ENCODE measurements around the gene ATP8A2. TPM values are rescaled to one million over a fixed set of nuclear protein-coding genes. Genes with fewer than 3 reads are reported as not detected.

ATP8A2 gene
- total RNA-seq, 2 donors from 2014 or later, result 0.23 to 6.1 TPM

GRCh38 chr13:26036383-26036782, 664.6 kb downstream of the ATP8A2 start:
- H3K9me3 ChIP-seq, result no peaks in the 10 kb centered on the region
- intact Hi-C loops (cut with DNase I), result no loop called here
- TF ChIP-seq CTCF (IDR thresholded peaks at IDR 0.05) (no peak), POLR2AphosphoS5 (IDR thresholded peaks at IDR 0.05) (no peak), POLR2A (IDR thresholded peaks at IDR 0.05) (no peak)
- H3K4me3 ChIP-seq, result no peak overlapping the region
- WGBS, result 76% methylated on average over 4 of the region's 4 CpGs
- no peaks in the 10 kb centered on the region for H3K36me3 ChIP-seq
- H3K4me1 ChIP-seq (replicated peaks), result peaks cover 3% of the 10 kb centered on the region
- no peak overlapping the region for H3K27ac ChIP-seq
- peaks cover 2% of the 10 kb centered on the region for H3K27me3 ChIP-seq (replicated peaks; ENCODE audit: insufficient read depth)
- DNase-seq (ENCODE audit: low spot score), result no peak

DNA sequence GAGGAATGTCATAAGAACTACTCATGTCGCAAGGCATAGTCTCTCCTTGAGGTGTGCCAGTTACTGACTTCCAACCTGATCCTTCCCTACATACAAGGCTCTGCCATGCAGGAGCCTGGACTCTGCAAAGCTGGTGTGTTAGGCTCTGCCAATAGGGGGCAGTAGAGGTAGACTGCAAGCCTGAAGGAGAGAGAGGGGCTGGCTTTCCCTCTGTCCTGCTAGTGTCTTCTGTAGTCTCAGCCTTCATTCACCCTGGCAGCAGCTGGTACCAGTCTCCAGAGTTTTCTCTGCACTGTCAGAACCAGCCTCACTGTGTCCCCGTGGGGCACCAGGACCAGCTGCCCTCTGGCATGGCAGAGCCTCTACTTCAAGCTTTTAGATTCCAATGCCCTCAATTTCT, 665.5 kb downstream of the ATP8A2 start:
- no peak overlapping the region for H3K4me3 ChIP-seq
- H3K27ac ChIP-seq, result no peak overlapping the region
- peaks cover 3% of the 10 kb centered on the region for H3K4me1 ChIP-seq (replicated peaks)
- H3K9me3 ChIP-seq, result no peaks in the 10 kb centered on the region
- no peaks in the 10 kb centered on the region for H3K36me3 ChIP-seq
- 49% methylated on average over 2 of the region's 2 CpGs for WGBS
- TF ChIP-seq POLR2AphosphoS5 (IDR thresholded peaks at IDR 0.05), result no peak
- no peak for TF ChIP-seq CTCF (IDR thresholded peaks at IDR 0.05)
- TF ChIP-seq POLR2A (IDR thresholded peaks at IDR 0.05), result no peak
- H3K27me3 ChIP-seq (replicated peaks; ENCODE audit: insufficient read depth), result peaks cover 2% of the 10 kb centered on the region
- intact Hi-C loops (cut with DNase I), result no loop called here
- DNase-seq (ENCODE audit: low spot score), result no peak

DNA sequence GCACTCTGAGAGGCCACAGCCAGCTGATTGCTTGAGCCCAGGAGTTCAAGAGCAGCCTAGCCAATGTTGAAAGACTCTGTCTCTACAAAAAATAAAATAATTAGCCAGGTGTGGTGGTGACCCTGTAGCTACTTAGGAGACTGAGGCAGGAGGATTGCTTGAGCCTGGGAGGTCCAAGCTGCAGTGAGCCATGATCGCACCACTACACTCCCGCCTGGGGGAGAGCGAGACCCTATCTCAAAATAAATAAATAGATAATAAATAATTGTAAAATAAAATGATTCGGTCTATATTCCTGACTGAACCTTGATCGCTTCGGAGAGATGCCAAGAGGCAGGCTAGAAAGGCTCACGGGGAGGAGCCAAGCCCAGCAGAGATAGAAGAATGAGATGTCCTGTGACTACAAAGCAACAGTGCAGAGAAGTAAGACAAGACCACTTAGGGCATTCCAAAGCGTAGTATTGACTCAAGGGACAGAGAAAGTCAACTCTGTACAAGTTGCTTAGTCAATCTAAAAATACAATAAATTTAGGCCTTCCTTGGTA, 667.2 kb downstream of the ATP8A2 start:
- WGBS, result 95% methylated on average over 8 of the region's 8 CpGs

GRCh38 chr13:26041444-26041843, 669.7 kb downstream of the ATP8A2 start:
- WGBS, result 67% methylated on average over 3 of the region's 3 CpGs

More for the DNA sequence above, 667.2 kb downstream of the ATP8A2 start:
- Histone ChIP-seq H3K9me3 (no peaks in the 10 kb centered on the region), H3K36me3 (no peaks in the 10 kb centered on the region), H3K4me1 (replicated peaks) (peaks cover 2% of the 10 kb centered on the region), H3K27ac (no peak overlapping the region), H3K4me3 (no peak overlapping the region), H3K27me3 (replicated peaks; ENCODE audit: insufficient read depth) (peaks cover 2% of the 10 kb centered on the region)
- TF ChIP-seq POLR2A (IDR thresholded peaks at IDR 0.05), result no peak
- intact Hi-C loops (cut with DNase I), result no loop called here
- DNase-seq (ENCODE audit: low spot score), result no peak

GRCh38 chr13:26042785-26043184, 671.0 kb downstream of the ATP8A2 start:
- intact Hi-C loops (cut with DNase I), result no loop called here
- H3K27ac ChIP-seq, result no peak overlapping the region
- 89% methylated on average over 1 of the region's 1 CpG for WGBS

More at GRCh38 chr13:26041444-26041843, 669.7 kb downstream of the ATP8A2 start:
- intact Hi-C loops (cut with DNase I), result no loop called here
- Histone ChIP-seq H3K4me3 (no peak overlapping the region), H3K27me3 (replicated peaks; ENCODE audit: insufficient read depth) (peaks cover 2% of the 10 kb centered on the region), H3K27ac (no peak overlapping the region), H3K36me3 (no peaks in the 10 kb centered on the region), H3K4me1 (replicated peaks) (no peaks in the 10 kb centered on the region), H3K9me3 (no peaks in the 10 kb centered on the region)
- no peak for DNase-seq (ENCODE audit: low spot score)
- TF ChIP-seq POLR2AphosphoS5 (IDR thresholded peaks at IDR 0.05), result no peak
- no peak for TF ChIP-seq CTCF (IDR thresholded peaks at IDR 0.05)
- no peak for TF ChIP-seq POLR2A (IDR thresholded peaks at IDR 0.05)

More at GRCh38 chr13:26042785-26043184, 671.0 kb downstream of the ATP8A2 start:
- no peak for DNase-seq (ENCODE audit: low spot score)
- Histone ChIP-seq H3K9me3 (no peaks in the 10 kb centered on the region), H3K36me3 (no peaks in the 10 kb centered on the region), H3K4me3 (no peak overlapping the region), H3K4me1 (replicated peaks) (no peaks in the 10 kb centered on the region), H3K27me3 (replicated peaks; ENCODE audit: insufficient read depth) (no peaks in the 10 kb centered on the region)
- TF ChIP-seq POLR2A (IDR thresholded peaks at IDR 0.05) (no peak), POLR2AphosphoS5 (IDR thresholded peaks at IDR 0.05) (no peak), CTCF (IDR thresholded peaks at IDR 0.05) (no peak)
